Measurements from ENCODE around the gene ETV1. TPM values are rescaled to one million over a fixed set of nuclear protein-coding genes. Genes with fewer than 3 reads are reported as not detected.

The ETV1 gene
- total and polyA plus RNA-seq, 9 donors, result 9.4 to 22.2 (median 15.8) TPM

DNA sequence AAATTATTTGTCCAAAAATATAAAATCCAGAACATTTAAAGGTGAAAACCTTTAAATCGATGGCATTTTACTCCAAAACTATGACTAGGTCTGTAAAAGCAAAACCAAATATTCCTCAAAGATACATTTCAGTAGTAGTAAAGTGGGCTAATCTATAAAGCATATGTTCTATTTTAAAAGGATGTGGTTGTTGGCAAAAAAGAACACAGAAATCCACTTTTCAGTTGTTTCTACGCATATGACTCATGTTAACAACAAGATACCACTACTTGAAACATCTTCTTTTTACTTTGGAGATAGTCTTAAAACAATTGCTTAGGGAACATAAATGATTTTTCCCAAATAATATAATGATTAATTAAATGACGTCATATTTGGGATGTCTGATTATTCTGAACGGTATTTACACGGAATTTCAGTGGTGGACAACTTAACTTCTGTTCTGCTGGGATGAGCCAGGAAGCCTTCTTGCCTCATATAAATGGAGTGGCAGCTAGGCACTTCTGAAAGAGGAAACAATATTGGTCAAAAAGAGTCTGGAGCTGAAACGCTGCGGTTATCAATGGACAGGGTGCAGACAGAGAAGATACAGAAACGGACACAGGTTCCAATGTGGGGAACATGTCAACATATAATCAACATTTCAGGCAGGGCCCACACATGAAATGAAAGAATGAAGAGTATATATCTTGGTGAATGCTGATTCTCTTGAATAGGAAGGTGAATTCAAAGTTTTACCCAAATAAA is 78.5 kb downstream of the ETV1 start:
- no peaks in the 10 kb centered on the region for H3K36me3 ChIP-seq (ENCODE audit: control insufficient read depth, insufficient read depth, low read length)
- no peak overlapping the region for H3K4me3 ChIP-seq (ENCODE audit: low read length)
- H3K27ac ChIP-seq (ENCODE audit: low read length), result no peak overlapping the region
- peaks cover 3% of the 10 kb centered on the region for H3K4me1 ChIP-seq (ENCODE audit: control insufficient read depth, insufficient read depth, low read length)
- WGBS (ENCODE audit: insufficient coverage), result 47% methylated on average over 3 of the region's 8 CpGs
- no peaks in the 10 kb centered on the region for H3K27me3 ChIP-seq (ENCODE audit: control insufficient read depth, insufficient read depth, low read length)
- no peaks in the 10 kb centered on the region for H3K9me3 ChIP-seq (replicated peaks; ENCODE audit: control insufficient read depth, low read depth, low read length)
- DNase-seq, result peak; percentile 54

DNA sequence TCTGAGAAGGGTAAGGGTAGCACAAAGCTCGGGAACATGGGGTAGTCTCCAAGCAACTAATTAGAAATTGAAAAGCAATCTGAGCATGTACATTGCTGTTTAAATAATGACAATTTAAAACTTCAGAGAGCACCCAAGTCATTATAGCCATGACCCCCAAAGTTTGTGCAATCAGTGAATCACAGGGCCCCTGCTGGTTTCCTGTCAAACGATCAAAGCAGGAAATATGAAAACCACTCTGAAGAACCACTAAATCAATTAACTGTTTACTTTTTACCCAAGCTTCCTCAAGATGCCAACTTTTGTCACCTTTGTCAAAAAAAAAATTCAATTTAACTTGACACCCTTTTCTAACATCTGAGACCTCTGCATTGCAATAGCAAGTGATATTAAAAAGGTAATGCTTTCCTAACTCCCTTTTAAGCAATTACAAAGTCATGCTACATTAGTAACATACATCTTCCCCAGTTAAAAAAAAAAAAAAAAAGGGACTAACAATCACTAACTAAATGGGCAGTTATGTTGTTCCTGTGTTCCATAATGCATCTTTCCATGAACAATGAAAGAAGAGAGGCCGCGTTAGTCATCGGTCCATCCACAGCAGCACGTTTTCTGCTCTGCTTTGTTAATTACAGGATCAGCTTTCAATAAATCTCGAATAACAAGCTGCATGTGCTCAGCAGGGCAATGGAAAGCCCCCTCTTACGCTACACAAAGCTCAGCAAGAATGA is 80.6 kb downstream of the ETV1 start:
- WGBS (ENCODE audit: insufficient coverage), result 30% methylated on average over 6 of the region's 8 CpGs
- H3K4me3 ChIP-seq (ENCODE audit: low read length), result no peak overlapping the region
- H3K36me3 ChIP-seq (ENCODE audit: control insufficient read depth, insufficient read depth, low read length), result peaks cover 6% of the 10 kb centered on the region
- H3K27ac ChIP-seq (ENCODE audit: low read length), result no peak overlapping the region
- H3K9me3 ChIP-seq (replicated peaks; ENCODE audit: control insufficient read depth, low read depth, low read length), result no peaks in the 10 kb centered on the region
- DNase-seq, result no peak
- peaks cover 3% of the 10 kb centered on the region for H3K4me1 ChIP-seq (ENCODE audit: control insufficient read depth, insufficient read depth, low read length)
- no peaks in the 10 kb centered on the region for H3K27me3 ChIP-seq (ENCODE audit: control insufficient read depth, insufficient read depth, low read length)

DNA sequence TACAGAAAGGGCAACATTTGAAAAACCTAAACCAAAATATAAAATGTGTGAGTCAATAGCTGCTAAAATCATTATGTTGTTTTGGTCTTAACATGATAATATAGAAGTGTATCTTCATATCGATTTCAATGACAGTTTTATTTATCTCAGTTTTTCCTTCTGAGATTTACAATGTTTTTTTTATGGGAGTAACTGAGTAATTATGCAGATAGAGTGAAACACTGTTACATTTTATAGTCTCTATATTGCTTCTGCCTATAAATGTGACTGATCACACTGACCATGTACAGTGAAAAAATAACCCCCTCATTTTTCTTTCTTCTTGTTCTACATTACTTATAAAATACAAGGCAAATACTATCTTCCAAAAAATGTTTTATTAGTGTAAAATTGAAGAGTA is 81.6 kb downstream of the ETV1 start:
- Histone ChIP-seq H3K4me1 (ENCODE audit: control insufficient read depth, insufficient read depth, low read length) (peaks cover 3% of the 10 kb centered on the region), H3K4me3 (ENCODE audit: low read length) (no peak overlapping the region), H3K9me3 (replicated peaks; ENCODE audit: control insufficient read depth, low read depth, low read length) (no peaks in the 10 kb centered on the region), H3K36me3 (ENCODE audit: control insufficient read depth, insufficient read depth, low read length) (peaks cover 6% of the 10 kb centered on the region), H3K27ac (ENCODE audit: low read length) (no peak overlapping the region), H3K27me3 (ENCODE audit: control insufficient read depth, insufficient read depth, low read length) (no peaks in the 10 kb centered on the region)
- no peak for DNase-seq
- WGBS (ENCODE audit: insufficient coverage), result no CpG with 5 or more reads among the region's 1 CpG

DNA sequence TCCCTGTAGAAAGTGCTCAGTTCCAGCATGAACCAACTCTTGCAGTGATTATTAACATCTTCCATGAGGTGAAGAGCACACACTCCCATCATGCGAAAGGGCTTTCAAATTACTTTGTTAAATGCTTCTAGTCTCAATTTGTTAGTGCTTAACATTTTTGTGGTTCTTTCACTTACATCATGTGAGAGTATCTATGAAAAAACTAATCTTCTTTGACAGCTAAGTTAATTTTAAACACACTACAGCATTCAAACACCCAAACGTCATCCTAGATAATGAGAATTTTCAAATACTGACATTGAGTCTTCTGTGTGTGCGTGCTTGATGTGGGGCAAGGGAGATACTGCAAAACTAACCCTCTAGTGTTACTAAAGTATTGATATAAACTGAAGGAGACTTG is 84.8 kb downstream of the ETV1 start:
- H3K4me1 ChIP-seq (ENCODE audit: control insufficient read depth, insufficient read depth, low read length), result no peaks in the 10 kb centered on the region
- no peaks in the 10 kb centered on the region for H3K27me3 ChIP-seq (ENCODE audit: control insufficient read depth, insufficient read depth, low read length)
- no CpG with 5 or more reads among the region's 3 CpGs for WGBS (ENCODE audit: insufficient coverage)
- no peak overlapping the region for H3K4me3 ChIP-seq (ENCODE audit: low read length)
- no peaks in the 10 kb centered on the region for H3K9me3 ChIP-seq (replicated peaks; ENCODE audit: control insufficient read depth, low read depth, low read length)
- peaks cover 7% of the 10 kb centered on the region for H3K36me3 ChIP-seq (ENCODE audit: control insufficient read depth, insufficient read depth, low read length)
- no peak overlapping the region for H3K27ac ChIP-seq (ENCODE audit: low read length)
- no peak for DNase-seq

DNA sequence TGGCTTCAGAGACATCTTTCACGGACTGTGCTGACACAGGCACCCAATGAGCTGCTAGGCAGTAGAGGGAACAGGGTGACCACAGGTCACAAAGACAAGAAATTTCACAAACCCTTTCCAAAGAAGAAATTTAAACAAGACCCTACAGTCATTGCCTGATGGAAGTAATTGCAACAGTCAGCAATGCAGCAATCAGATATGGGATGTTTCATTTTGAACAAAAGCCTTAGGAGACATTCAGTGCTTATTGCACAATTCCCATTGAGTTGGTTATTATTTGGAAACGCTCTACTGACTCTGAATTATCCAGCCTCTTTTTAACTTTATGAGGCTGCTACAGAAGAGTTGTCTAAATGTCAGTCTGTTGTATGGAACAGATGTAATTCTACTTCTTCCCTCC is 85.5 kb downstream of the ETV1 start:
- DNase-seq, result no peak
- no peak overlapping the region for H3K27ac ChIP-seq (ENCODE audit: low read length)

DNA sequence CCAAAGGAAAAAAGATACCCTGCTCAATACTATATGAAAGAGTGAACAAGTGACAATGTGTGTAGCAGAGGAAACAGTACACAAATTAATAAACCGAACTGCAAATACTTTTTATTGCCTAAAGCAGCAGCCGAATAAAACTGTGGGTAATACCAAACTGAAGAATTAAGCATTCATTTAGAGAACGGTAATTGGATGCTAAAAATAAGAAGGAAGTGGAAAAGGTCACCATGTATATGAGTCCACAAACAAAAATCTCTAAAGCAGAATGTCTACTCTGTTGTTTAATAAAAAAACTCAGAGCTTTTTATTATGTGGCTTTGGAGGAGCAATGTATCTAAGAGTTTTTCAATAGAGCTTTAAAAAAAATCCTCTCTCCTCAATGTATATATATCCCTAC is 87.9 kb downstream of the ETV1 start:
- Histone ChIP-seq H3K4me1 (ENCODE audit: control insufficient read depth, insufficient read depth, low read length) (no peaks in the 10 kb centered on the region), H3K4me3 (ENCODE audit: low read length) (no peak overlapping the region), H3K36me3 (ENCODE audit: control insufficient read depth, insufficient read depth, low read length) (peaks cover 10% of the 10 kb centered on the region), H3K9me3 (replicated peaks; ENCODE audit: control insufficient read depth, low read depth, low read length) (no peaks in the 10 kb centered on the region), H3K27ac (ENCODE audit: low read length) (no peak overlapping the region), H3K27me3 (ENCODE audit: control insufficient read depth, insufficient read depth, low read length) (no peaks in the 10 kb centered on the region)
- no peak for DNase-seq
- WGBS (ENCODE audit: insufficient coverage), result no CpG with 5 or more reads among the region's 3 CpGs

More for the DNA sequence above, 85.5 kb downstream of the ETV1 start:
- Histone ChIP-seq H3K9me3 (replicated peaks; ENCODE audit: control insufficient read depth, low read depth, low read length) (no peaks in the 10 kb centered on the region), H3K36me3 (ENCODE audit: control insufficient read depth, insufficient read depth, low read length) (peaks cover 9% of the 10 kb centered on the region), H3K4me1 (ENCODE audit: control insufficient read depth, insufficient read depth, low read length) (no peaks in the 10 kb centered on the region), H3K4me3 (ENCODE audit: low read length) (no peak overlapping the region), H3K27me3 (ENCODE audit: control insufficient read depth, insufficient read depth, low read length) (no peaks in the 10 kb centered on the region)
- no CpG with 5 or more reads among the region's 2 CpGs for WGBS (ENCODE audit: insufficient coverage)

DNA sequence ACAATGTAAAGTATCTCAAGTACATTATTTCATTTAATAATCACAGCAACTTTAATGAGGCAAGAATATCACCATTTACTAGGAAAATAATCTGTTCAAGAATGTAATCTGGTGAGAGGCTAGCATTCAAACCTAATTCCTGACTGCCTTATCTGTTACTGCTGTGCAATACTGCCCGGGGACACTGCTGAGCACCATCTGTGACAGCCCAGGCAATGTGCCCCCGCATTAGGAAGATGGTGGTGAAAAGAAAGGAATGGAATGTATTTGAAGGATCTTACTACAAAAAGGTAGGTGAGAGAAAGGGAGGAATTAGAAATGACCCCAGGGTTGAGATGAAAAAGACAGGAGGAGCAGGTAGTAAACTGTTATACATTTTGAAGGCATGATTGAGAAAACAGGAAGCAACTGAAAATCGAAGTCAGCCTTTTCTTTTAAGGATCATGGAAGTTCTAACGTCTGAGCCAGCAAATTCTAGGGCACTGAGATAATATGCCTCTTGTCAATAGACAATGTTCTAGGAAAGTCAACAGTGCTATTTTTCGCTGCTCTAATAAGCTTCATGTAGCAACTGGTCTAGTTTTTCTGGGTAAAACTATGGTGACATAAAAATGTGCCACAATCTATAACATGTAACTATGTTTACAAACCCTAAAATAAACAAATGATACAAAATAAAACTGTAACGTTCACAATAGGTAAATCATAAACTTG is 90.4 kb downstream of the ETV1 start:
- no peaks in the 10 kb centered on the region for H3K4me1 ChIP-seq (ENCODE audit: control insufficient read depth, insufficient read depth, low read length)
- H3K36me3 ChIP-seq (ENCODE audit: control insufficient read depth, insufficient read depth, low read length), result peaks cover 8% of the 10 kb centered on the region
- H3K27ac ChIP-seq (ENCODE audit: low read length), result no peak overlapping the region
- WGBS (ENCODE audit: insufficient coverage), result 58% methylated on average over 3 of the region's 6 CpGs
- H3K27me3 ChIP-seq (ENCODE audit: control insufficient read depth, insufficient read depth, low read length), result no peaks in the 10 kb centered on the region
- H3K9me3 ChIP-seq (replicated peaks; ENCODE audit: control insufficient read depth, low read depth, low read length), result no peaks in the 10 kb centered on the region
- peak; percentile 34 for DNase-seq
- H3K4me3 ChIP-seq (ENCODE audit: low read length), result no peak overlapping the region

DNA sequence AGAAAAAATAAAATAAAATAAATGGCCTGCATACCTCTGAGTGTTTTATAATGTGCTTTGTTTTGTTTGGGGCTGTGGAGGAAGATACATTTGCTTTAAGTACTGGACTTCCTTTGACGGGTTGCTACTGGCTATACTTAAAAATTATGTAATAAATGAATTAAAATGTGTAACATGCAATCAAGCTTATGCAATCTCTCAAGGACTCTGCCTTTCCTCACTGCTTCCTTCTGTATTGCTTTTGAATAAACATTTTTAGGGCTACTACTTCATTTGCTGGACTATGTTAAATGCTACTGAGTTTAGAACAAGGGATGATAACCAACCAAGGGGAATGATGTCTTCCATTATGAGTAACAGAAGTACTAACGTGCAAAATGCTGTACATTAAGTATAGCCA is 91.6 kb downstream of the ETV1 start:
- DNase-seq, result no peak
- Histone ChIP-seq H3K27me3 (ENCODE audit: control insufficient read depth, insufficient read depth, low read length) (no peaks in the 10 kb centered on the region), H3K4me3 (ENCODE audit: low read length) (no peak overlapping the region), H3K27ac (ENCODE audit: low read length) (no peak overlapping the region), H3K4me1 (ENCODE audit: control insufficient read depth, insufficient read depth, low read length) (no peaks in the 10 kb centered on the region), H3K9me3 (replicated peaks; ENCODE audit: control insufficient read depth, low read depth, low read length) (no peaks in the 10 kb centered on the region), H3K36me3 (ENCODE audit: control insufficient read depth, insufficient read depth, low read length) (peaks cover 8% of the 10 kb centered on the region)
- WGBS (ENCODE audit: insufficient coverage), result no CpG with 5 or more reads among the region's 2 CpGs

DNA sequence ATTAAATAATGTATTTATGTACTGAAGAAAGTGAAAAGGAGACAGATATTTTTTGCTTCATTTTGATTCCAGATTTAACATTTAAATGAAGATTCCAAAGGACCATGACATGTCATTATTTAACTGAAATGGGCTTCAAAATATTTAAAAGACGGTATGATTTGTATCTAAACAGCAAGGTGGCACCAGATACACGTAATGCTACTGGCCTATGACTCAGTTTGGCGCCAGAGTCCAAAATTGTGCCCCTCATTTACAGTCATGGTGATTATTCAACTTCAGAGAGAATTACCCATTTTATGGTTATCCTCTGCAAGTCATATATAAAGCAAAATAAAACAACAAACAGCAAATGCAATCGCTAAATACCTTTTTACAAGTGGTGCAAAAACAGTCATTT is 94.5 kb downstream of the ETV1 start:
- H3K4me1 ChIP-seq (ENCODE audit: control insufficient read depth, insufficient read depth, low read length), result no peaks in the 10 kb centered on the region
- H3K27me3 ChIP-seq (ENCODE audit: control insufficient read depth, insufficient read depth, low read length), result no peaks in the 10 kb centered on the region
- DNase-seq, result no peak
- peaks cover 4% of the 10 kb centered on the region for H3K9me3 ChIP-seq (replicated peaks; ENCODE audit: control insufficient read depth, low read depth, low read length)
- H3K27ac ChIP-seq (ENCODE audit: low read length), result no peak overlapping the region
- H3K4me3 ChIP-seq (ENCODE audit: low read length), result no peak overlapping the region
- 100% methylated on average over 2 of the region's 4 CpGs for WGBS (ENCODE audit: insufficient coverage)
- H3K36me3 ChIP-seq (ENCODE audit: control insufficient read depth, insufficient read depth, low read length), result peaks cover 8% of the 10 kb centered on the region

DNA sequence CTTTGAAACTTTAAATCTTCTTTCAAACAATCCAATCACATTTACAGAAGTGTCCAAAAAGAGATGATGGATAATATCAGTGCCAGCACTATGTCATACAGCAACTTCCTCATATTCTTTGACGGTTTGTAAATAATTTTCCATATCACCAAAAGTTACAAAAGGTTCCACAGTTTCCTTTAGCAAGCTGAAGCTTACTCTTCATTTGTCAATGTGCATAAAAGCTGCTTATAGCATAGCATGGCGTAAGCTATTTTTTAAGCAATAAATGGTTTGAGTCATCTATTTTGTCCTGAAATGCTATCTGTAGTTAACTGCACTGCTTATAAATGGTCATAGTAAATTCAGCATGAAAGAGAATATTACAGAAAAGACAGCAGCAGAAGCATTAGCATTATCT is 95.1 kb downstream of the ETV1 start:
- H3K4me1 ChIP-seq (ENCODE audit: control insufficient read depth, insufficient read depth, low read length), result no peaks in the 10 kb centered on the region
- no peaks in the 10 kb centered on the region for H3K27me3 ChIP-seq (ENCODE audit: control insufficient read depth, insufficient read depth, low read length)
- no peak overlapping the region for H3K27ac ChIP-seq (ENCODE audit: low read length)
- no peak for DNase-seq
- WGBS (ENCODE audit: insufficient coverage), result no CpG with 5 or more reads among the region's 2 CpGs
- peaks cover 6% of the 10 kb centered on the region for H3K36me3 ChIP-seq (ENCODE audit: control insufficient read depth, insufficient read depth, low read length)
- H3K9me3 ChIP-seq (replicated peaks; ENCODE audit: control insufficient read depth, low read depth, low read length), result peaks cover 4% of the 10 kb centered on the region
- no peak overlapping the region for H3K4me3 ChIP-seq (ENCODE audit: low read length)
